Osteocyte (in vitro differentiated cells): ENCODE data around the gene VPS37D. TPM values are rescaled to one million over a fixed set of nuclear protein-coding genes. Genes with fewer than 3 reads are reported as not detected.
A peak's percentile ranks its signal among the peaks of the same experiment; 100 is the strongest.
"Not testable (repeated sequence)": the region's sequence is repeated elsewhere in the genome, so short reads cannot be mapped to it uniquely, and the experiment has no call there.

Experiments used
- DNase-seq: peaks from one replicate; pipeline ENCODE4 v3.0.0; 2021; ENCODE audit warnings: mixed read lengths; ENCODE audit not compliant: unreplicated experiment; ENCODE audit errors: extremely low spot score
- H3K27ac Mint-ChIP-seq: one replicate; pipeline ENCODE4 v1.8.0; 2021; ENCODE audit warnings: mild to moderate bottlenecking, mixed read lengths; ENCODE audit not compliant: unreplicated experiment
- H3K27me3 Mint-ChIP-seq: one replicate; pipeline ENCODE4 v1.8.0; 2021; ENCODE audit warnings: mixed read lengths; ENCODE audit not compliant: unreplicated experiment
- H3K36me3 Mint-ChIP-seq: one replicate; pipeline ENCODE4 v1.8.0; 2021; ENCODE audit warnings: mixed read lengths; ENCODE audit not compliant: unreplicated experiment
- H3K4me1 Mint-ChIP-seq: one replicate; pipeline ENCODE4 v1.8.0; 2021; ENCODE audit warnings: mixed read lengths; ENCODE audit not compliant: unreplicated experiment
- H3K4me3 Mint-ChIP-seq: one replicate; pipeline ENCODE4 v1.8.0; 2021; ENCODE audit warnings: mild to moderate bottlenecking, moderate library complexity, mixed read lengths; ENCODE audit not compliant: unreplicated experiment
- H3K9me3 Mint-ChIP-seq: one replicate; pipeline ENCODE4 v1.8.0; 2021; ENCODE audit warnings: mixed read lengths; ENCODE audit not compliant: unreplicated experiment
- total RNA-seq: library from RNA; stranded (reverse); gene quantifications from 2 replicates; pipeline ENCODE4 v1.2.1, GENCODE V29; 2021
- TF ChIP-seq, protein P1 (sequence below): fragments of 200-600 bp; sonication (generic); IDR thresholded peaks from 2 replicates; pipeline ENCODE4 v1.5.0; 2021; ENCODE audit warnings: antibody characterized with exemption, mild to moderate bottlenecking, moderate library complexity

VPS37D gene
- total RNA-seq, 1 donor from 2014 or later: 5.0 TPM

GRCh38 chr7:73647725-73648592 lies 19.7 kb upstream of the VPS37D start:
- Mint-ChIP-seq H3K27ac (no peak overlapping the region), H3K4me1 (peaks cover 9% of the 10 kb centered on the region), H3K27me3 (peaks cover 72% of the 10 kb centered on the region), H3K9me3 (no peaks in the 10 kb centered on the region), H3K4me3 (peak overlapping the region; percentile 54), H3K36me3 (no peaks in the 10 kb centered on the region)
- TF ChIP-seq, protein P1, sequence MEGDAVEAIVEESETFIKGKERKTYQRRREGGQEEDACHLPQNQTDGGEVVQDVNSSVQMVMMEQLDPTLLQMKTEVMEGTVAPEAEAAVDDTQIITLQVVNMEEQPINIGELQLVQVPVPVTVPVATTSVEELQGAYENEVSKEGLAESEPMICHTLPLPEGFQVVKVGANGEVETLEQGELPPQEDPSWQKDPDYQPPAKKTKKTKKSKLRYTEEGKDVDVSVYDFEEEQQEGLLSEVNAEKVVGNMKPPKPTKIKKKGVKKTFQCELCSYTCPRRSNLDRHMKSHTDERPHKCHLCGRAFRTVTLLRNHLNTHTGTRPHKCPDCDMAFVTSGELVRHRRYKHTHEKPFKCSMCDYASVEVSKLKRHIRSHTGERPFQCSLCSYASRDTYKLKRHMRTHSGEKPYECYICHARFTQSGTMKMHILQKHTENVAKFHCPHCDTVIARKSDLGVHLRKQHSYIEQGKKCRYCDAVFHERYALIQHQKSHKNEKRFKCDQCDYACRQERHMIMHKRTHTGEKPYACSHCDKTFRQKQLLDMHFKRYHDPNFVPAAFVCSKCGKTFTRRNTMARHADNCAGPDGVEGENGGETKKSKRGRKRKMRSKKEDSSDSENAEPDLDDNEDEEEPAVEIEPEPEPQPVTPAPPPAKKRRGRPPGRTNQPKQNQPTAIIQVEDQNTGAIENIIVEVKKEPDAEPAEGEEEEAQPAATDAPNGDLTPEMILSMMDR: peak; percentile 18
- DNase-seq: no peak

DNA sequence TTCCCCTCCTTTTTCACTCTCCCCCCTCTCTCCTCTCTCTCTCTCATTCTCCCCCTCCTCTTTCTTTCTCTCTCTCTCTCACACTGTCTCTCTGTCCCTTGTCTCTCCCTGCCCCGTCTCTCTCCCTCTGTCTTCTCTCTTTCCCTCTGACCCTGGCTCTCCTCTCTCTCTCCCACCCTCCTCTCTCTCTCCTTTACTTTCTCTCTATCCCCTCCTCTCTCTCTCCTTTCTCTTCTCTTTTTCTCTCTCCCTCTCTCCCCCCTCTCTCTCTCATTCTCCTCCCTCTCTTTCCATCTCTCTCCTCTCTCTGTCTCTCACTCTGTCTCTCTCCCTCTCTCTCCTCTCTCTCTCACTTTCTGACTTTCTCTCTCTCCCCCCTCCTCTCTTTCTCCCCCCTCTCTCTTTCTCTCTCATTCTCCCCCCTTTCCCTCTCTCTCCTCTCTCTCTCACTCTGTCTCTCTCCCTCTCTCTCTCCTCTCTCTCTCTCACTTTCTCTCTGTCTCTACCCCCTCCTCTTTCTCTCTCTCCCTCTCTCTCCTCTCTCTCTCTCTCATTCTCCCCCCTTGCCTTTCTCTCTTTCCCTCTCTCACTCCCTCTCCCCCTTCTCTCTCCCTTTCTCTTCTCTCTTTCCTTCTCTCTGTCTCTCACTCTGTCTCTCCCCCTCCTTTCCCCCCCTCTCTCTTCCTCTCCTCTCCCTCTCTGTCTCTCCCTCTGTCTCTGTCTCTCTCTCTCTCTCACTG lies 18.9 kb upstream of the VPS37D start:
- H3K27ac Mint-ChIP-seq: no peak overlapping the region
- peaks cover 9% of the 10 kb centered on the region for H3K4me1 Mint-ChIP-seq
- H3K4me3 Mint-ChIP-seq: peak overlapping the region; percentile 54
- peaks cover 73% of the 10 kb centered on the region for H3K27me3 Mint-ChIP-seq
- TF ChIP-seq, protein P1: no peak
- no peaks in the 10 kb centered on the region for H3K36me3 Mint-ChIP-seq
- H3K9me3 Mint-ChIP-seq: no peaks in the 10 kb centered on the region
- DNase-seq: no peak

DNA sequence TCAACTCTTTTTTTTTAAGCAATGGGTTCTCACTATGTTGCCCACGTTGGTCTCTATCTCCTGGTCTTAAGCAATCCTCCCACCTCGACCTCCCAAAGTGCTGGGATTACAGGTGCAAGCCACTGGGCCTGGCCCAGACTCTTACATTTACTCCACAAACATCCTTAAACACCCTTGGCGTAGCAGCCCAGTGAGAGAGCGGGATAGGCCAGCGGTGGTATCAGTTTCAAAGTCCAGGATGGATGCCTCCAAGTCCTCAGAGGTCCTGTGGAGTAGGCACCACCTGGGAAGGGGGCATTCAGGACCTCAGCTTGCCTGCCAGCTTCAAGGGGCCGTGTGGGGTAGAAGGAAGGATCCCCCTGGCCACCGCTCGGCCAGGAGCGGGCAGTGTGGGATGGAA lies 18.1 kb upstream of the VPS37D start:
- Mint-ChIP-seq H3K4me1 (peaks cover 9% of the 10 kb centered on the region), H3K9me3 (no peaks in the 10 kb centered on the region), H3K4me3 (no peak overlapping the region), H3K27me3 (peaks cover 68% of the 10 kb centered on the region), H3K27ac (no peak overlapping the region), H3K36me3 (no peaks in the 10 kb centered on the region)
- TF ChIP-seq, protein P1: no peak
- no peak for DNase-seq

- Mint-ChIP-seq H3K27ac (no peak overlapping the region), H3K4me3 (no peak overlapping the region), H3K9me3 (no peaks in the 10 kb centered on the region), H3K4me1 (peaks cover 9% of the 10 kb centered on the region), H3K36me3 (no peaks in the 10 kb centered on the region), H3K27me3 (peaks cover 62% of the 10 kb centered on the region)
- DNase-seq: no peak
- TF ChIP-seq, protein P1: no peak
Measured at GRCh38 chr7:73650524-73650923, 17.1 kb upstream of the VPS37D start.

GRCh38 chr7:73652541-73652949 lies 15.1 kb upstream of the VPS37D start:
- H3K4me3 Mint-ChIP-seq: no peak overlapping the region
- no peak for DNase-seq
- H3K4me1 Mint-ChIP-seq: peaks cover 8% of the 10 kb centered on the region
- H3K27ac Mint-ChIP-seq: no peak overlapping the region
- no peaks in the 10 kb centered on the region for H3K9me3 Mint-ChIP-seq
- TF ChIP-seq, protein P1: no peak
- H3K36me3 Mint-ChIP-seq: no peaks in the 10 kb centered on the region
- peaks cover 46% of the 10 kb centered on the region for H3K27me3 Mint-ChIP-seq

GRCh38 chr7:73655309-73655708 lies 12.3 kb upstream of the VPS37D start:
- H3K9me3 Mint-ChIP-seq, H3K36me3 Mint-ChIP-seq, H3K27ac Mint-ChIP-seq, H3K4me1 Mint-ChIP-seq, H3K4me3 Mint-ChIP-seq, DNase-seq: not testable (repeated sequence)
- H3K27me3 Mint-ChIP-seq: peaks cover 23% of the 10 kb centered on the region
